GM12878 (cell line): ENCODE data around the gene MTNR1A. TPM values are rescaled to one million over a fixed set of nuclear protein-coding genes. Genes with fewer than 3 reads are reported as not detected.

Experiments
- ATAC-seq: fragments of 200-7000 bp; cut with Tn5 transposase; 3 replicates; pipeline ENCODE4 v1.9.1; 2020; ENCODE audit warnings: mild to moderate bottlenecking, moderate library complexity
- BruUV-seq: library from RNA; stranded (reverse); fragments of 400-500 nt; replicated peaks from 2 replicates; lab custom pipeline; 2021; lab: Mats Ljungman, UMichigan
- CTCF ChIA-PET: fragments of 300-600 bp; sonication (Branson Sonifier 250); formaldehyde crosslinking; extraction: SDS; loops from one replicate; lab custom pipeline; 2021; ENCODE audit warnings: inconsistent platforms; lab: Yijun Ruan, JAX
- POLR2A ChIA-PET: fragments of 350-600 bp; formaldehyde crosslinking; extraction: SDS; loops from one replicate; lab custom pipeline; 2021; ENCODE audit warnings: inconsistent platforms; lab: Charles Lee
- RAD21 ChIA-PET: fragments of 300-600 bp; sonication (Branson Sonifier 250); formaldehyde crosslinking; loops from one replicate; lab custom pipeline; 2023; ENCODE audit warnings: antibody characterized with exemption; ENCODE audit not compliant: unreplicated experiment; lab: Charles Lee
- SMC1A ChIA-PET: fragments of 300-600 bp; sonication (Branson Sonifier 250); formaldehyde crosslinking; loops from one replicate; lab custom pipeline; 2023; ENCODE audit not compliant: unreplicated experiment, uncharacterized antibody; lab: Charles Lee
- DNase-seq: peaks from one replicate; pipeline ENCODE4 v3.0.0-alpha.2; 2011; ENCODE audit warnings: low read depth, low spot score
- FAIRE-seq: peaks from 3 replicates; lab custom pipeline; 2011; peaks lifted over from hg19 to GRCh38; lab: Jason Lieb, UNC
- H2AFZ ChIP-seq: 2 replicates; pipeline ENCODE4 v1.6.0; 2011; ENCODE audit warnings: low read depth, low read length, control low read depth; ENCODE audit not compliant: control insufficient read depth
- H3K27ac ChIP-seq: 2 replicates; pipeline ENCODE4 v1.5.1; 2011; ENCODE audit warnings: control low read depth; ENCODE audit not compliant: control insufficient read depth, insufficient read depth
- H3K27me3 ChIP-seq, 2 experiments: replicated peaks in 1 of 2; 2 replicates each; pipeline versions ENCODE4 v1.6.0 to v1.6.1; 2011; ENCODE audit warnings: low read length in 1 of 2; ENCODE audit not compliant: control insufficient read depth in 2 of 2, insufficient read depth in 2 of 2
- H3K36me3 ChIP-seq, 2 experiments: 2 replicates each; pipeline ENCODE4 v1.5.1; 2011; ENCODE audit warnings: low read length in 1 of 2; ENCODE audit not compliant: control insufficient read depth in 2 of 2, insufficient read depth in 2 of 2
- H3K4me1 ChIP-seq: 2 replicates; pipeline ENCODE4 v1.6.1; 2011; ENCODE audit warnings: mild to moderate bottlenecking, low read length, moderate library complexity, mixed read lengths; ENCODE audit not compliant: control insufficient read depth, insufficient read depth
- H3K4me2 ChIP-seq: 2 replicates; pipeline ENCODE4 v1.6.0; 2011; ENCODE audit warnings: control low read depth; ENCODE audit not compliant: control insufficient read depth, insufficient read depth
- H3K4me3 ChIP-seq: fragments of 200-600 bp; sonication (generic); 2 replicates; pipeline ENCODE4 v1.5.1; 2016
- H3K79me2 ChIP-seq: 2 replicates; pipeline ENCODE4 v1.6.0; 2011; ENCODE audit warnings: low read length; ENCODE audit not compliant: control insufficient read depth, insufficient read depth
- H3K9ac ChIP-seq: 2 replicates; pipeline ENCODE4 v1.8.0; 2011; ENCODE audit warnings: low read length, control low read depth, mixed read lengths; ENCODE audit not compliant: control insufficient read depth, insufficient read depth
- H3K9me3 ChIP-seq: replicated peaks from 3 replicates; pipeline ENCODE4 v1.5.1; 2011; ENCODE audit warnings: mild to moderate bottlenecking, low read length; ENCODE audit not compliant: control insufficient read depth, insufficient read depth
- H4K20me1 ChIP-seq: 2 replicates; pipeline ENCODE4 v1.6.0; 2011; ENCODE audit not compliant: control insufficient read depth, insufficient read depth
- CBX5 ChIP-seq: sonication (generic); IDR thresholded peaks from 2 replicates; pipeline ENCODE4 v1.6.1; 2016; ENCODE audit warnings: low read depth, moderate library complexity, mild to moderate bottlenecking, inconsistent platforms
- CEBPZ ChIP-seq: fragments of 150-350 bp; IDR thresholded peaks from 2 replicates; pipeline ENCODE4 v1.6.1; 2016; ENCODE audit warnings: low read depth, low read length
- FOXK2 ChIP-seq: fragments of 450-650 bp; IDR thresholded peaks from 2 replicates; pipeline ENCODE4 v1.6.1; 2017; ENCODE audit warnings: mild to moderate bottlenecking, moderate library complexity
- GATAD2B ChIP-seq: fragments of 450-650 bp; conservative IDR thresholded peaks from 2 replicates; pipeline ENCODE4 v1.6.1; 2017; ENCODE audit warnings: low read depth, mild to moderate bottlenecking, moderate library complexity
- IRF4 ChIP-seq: IDR thresholded peaks from 2 replicates; pipeline ENCODE4 v1.6.1; 2011; ENCODE audit warnings: low read depth, low read length
- KLF5 ChIP-seq: fragments of 450-650 bp; IDR thresholded peaks from 2 replicates; pipeline ENCODE4 v1.6.1; 2014; ENCODE audit warnings: mild to moderate bottlenecking; ENCODE audit not compliant: partially characterized antibody
- MAX ChIP-seq: IDR thresholded peaks from 2 replicates; pipeline ENCODE4 v1.6.1; 2012; ENCODE audit warnings: low read depth, low read length, improper control_type of control experiment
- MYC ChIP-seq: IDR thresholded peaks from 2 replicates; pipeline ENCODE4 v1.6.1; 2011; ENCODE audit warnings: mild to moderate bottlenecking, low read length, moderate library complexity, inconsistent platforms; ENCODE audit not compliant: insufficient read depth, insufficient replicate concordance, insufficient read length, severe bottlenecking
- NBN ChIP-seq: fragments of 450-650 bp; IDR thresholded peaks from 2 replicates; pipeline ENCODE4 v1.6.1; 2016
- PKNOX1 ChIP-seq: fragments of 450-650 bp; IDR thresholded peaks from 2 replicates; pipeline ENCODE4 v1.6.1; 2016; ENCODE audit warnings: mild to moderate bottlenecking
- RFX5 ChIP-seq: IDR thresholded peaks from 2 replicates; pipeline ENCODE4 v1.6.1; 2011; ENCODE audit warnings: low read depth, low read length, improper control_type of control experiment
- SP1 ChIP-seq: IDR thresholded peaks from one replicate; pipeline ENCODE4 v1.6.1; 2011; ENCODE audit warnings: low read depth, low read length
- SPI1 ChIP-seq: IDR thresholded peaks from 2 replicates; pipeline ENCODE4 v1.6.1; 2011; ENCODE audit warnings: low read depth, mild to moderate bottlenecking, low read length, moderate library complexity, borderline replicate concordance; ENCODE audit not compliant: insufficient read depth
- STAT1 ChIP-seq: fragments of 450-650 bp; conservative IDR thresholded peaks from 2 replicates; pipeline ENCODE4 v1.6.1; 2014; ENCODE audit warnings: antibody characterized with exemption, mild to moderate bottlenecking
- SUPT20H ChIP-seq: IDR thresholded peaks from 2 replicates; pipeline ENCODE4 v1.6.1; 2011; ENCODE audit warnings: low read depth, mild to moderate bottlenecking, low read length, moderate library complexity, borderline replicate concordance; ENCODE audit not compliant: control insufficient read depth
- TCF3 ChIP-seq: IDR thresholded peaks from 2 replicates; pipeline ENCODE4 v1.6.1; 2012; ENCODE audit warnings: low read depth, mild to moderate bottlenecking, low read length, borderline replicate concordance; ENCODE audit not compliant: insufficient read depth
- TCF7 ChIP-seq: IDR thresholded peaks from 2 replicates; pipeline ENCODE4 v1.6.1; 2014; ENCODE audit warnings: antibody characterized with exemption, borderline replicate concordance
- ZNF217 ChIP-seq: fragments of 450-650 bp; IDR thresholded peaks from 2 replicates; pipeline ENCODE4 v1.6.1; 2017; ENCODE audit warnings: antibody characterized with exemption, mild to moderate bottlenecking
- WGBS: methylation state at CpG from one replicate; pipeline ENCODE4 v1.1.6; 2016; ENCODE audit warnings: low lambda C conversion rate; ENCODE audit not compliant: insufficient replicate concordance, insufficient coverage; ENCODE audit errors: missing lambda C conversion rate; 5-methylcytosine and 5-hydroxymethylcytosine counted together
- in situ Hi-C: fragments of 300-500 bp; cut with MboI; formaldehyde crosslinking; loops from 9 replicates; pipeline ENCODE4 v1.14.3; 2018; ENCODE audit warnings: mixed read lengths
- intact Hi-C: fragments of 100-400 bp; cut with micrococcal nuclease; formaldehyde crosslinking; loops from one replicate; pipeline ENCODE4 v1.14.2; 2022; ENCODE audit not compliant: unreplicated experiment
- polyA plus RNA-seq, 11 experiments: library from polyadenylated mRNA; depleted of rRNA in 4 of 11; unstranded in 6 of 11; stranded (reverse) in 5 of 11; fragments of >200 nt; fragmentation: Nextera tagmentation in 4 of 11; fragmentation: Illumina TruSeq in 1 of 11; extraction: Ambion mirVana in 4 of 11; extraction: Trizol in 1 of 11; gene quantifications; 1 replicate in 1 of 11; 2 replicates in 10 of 11; pipeline versions ENCODE4 v1.2.1 to v1.2.3, GENCODE V29; 2011 to 2016; ENCODE audit warnings: inconsistent platforms in 2 of 11, missing spikeins in 2 of 11, low read depth in 1 of 11
- total RNA-seq, 4 experiments: library from RNA; depleted of rRNA in 3 of 4; stranded (reverse); fragments of >200 nt in 3 of 4; fragmentation: Illumina TruSeq in 1 of 4; extraction: Trizol in 1 of 4; gene quantifications; 2 replicates each; pipeline versions ENCODE4 v1.2.1 to v1.2.3, GENCODE V29; 2013 to 2021

Gene MTNR1A
- total and polyA plus RNA-seq, 10 of the 15 experiments (the other 5 are each of a cell fraction or from before 2014, with no cell fraction given), result 0.14 TPM; not detected in 9

- BruUV-seq, result no TSS peak
- CTCF ChIA-PET, result no interaction called here
These were observed 12.2 kb downstream of the MTNR1A start for GRCh38 chr4:186543206-186543605.

More at GRCh38 chr4:186543206-186543605, 12.2 kb downstream of the MTNR1A start:
- WGBS, result 93% methylated on average over 2 of the region's 2 CpGs
- DNase-seq, result no peak
- Histone ChIP-seq H3K4me1 (no peaks in the 10 kb centered on the region), H3K9ac (no peak overlapping the region), H2AFZ (no peak overlapping the region), H3K4me3 (no peak overlapping the region), H3K36me3 (no peaks in the 10 kb centered on the region), H3K79me2 (no peaks in the 10 kb centered on the region), H3K27ac (no peak overlapping the region), H3K27me3 (no peaks in the 10 kb centered on the region), H4K20me1 (no peaks in the 10 kb centered on the region), H3K4me2 (no peak overlapping the region), H3K9me3 (no peaks in the 10 kb centered on the region; the same call in 2 of the 3 replicates)
- in situ Hi-C loops, result no loop called here
- TF ChIP-seq SUPT20H (no peak), NBN (no peak), TCF3 (no peak), CEBPZ (no peak), GATAD2B (no peak), RFX5 (no peak), FOXK2 (no peak), SPI1 (no peak), SP1 (no peak), PKNOX1 (no peak), MAX (no peak), KLF5 (no peak), TCF7 (no peak), MYC (no peak), STAT1 (no peak), CBX5 (no peak), IRF4 (no peak), ZNF217 (no peak)
- FAIRE-seq, result no peak
- intact Hi-C loops, result no loop called here
- ChIA-PET SMC1A (no interaction called here), POLR2A (no interaction called here), RAD21 (no interaction called here)
- ATAC-seq, result no peak
